ENCODE results near the gene PTPRD. TPM values are rescaled to one million over a fixed set of nuclear protein-coding genes. Genes with fewer than 3 reads are reported as not detected.

Gene PTPRD
- total RNA-seq, 3 donors from 2014 or later: 2.9 to 5.4 (median 3.6) TPM

DNA sequence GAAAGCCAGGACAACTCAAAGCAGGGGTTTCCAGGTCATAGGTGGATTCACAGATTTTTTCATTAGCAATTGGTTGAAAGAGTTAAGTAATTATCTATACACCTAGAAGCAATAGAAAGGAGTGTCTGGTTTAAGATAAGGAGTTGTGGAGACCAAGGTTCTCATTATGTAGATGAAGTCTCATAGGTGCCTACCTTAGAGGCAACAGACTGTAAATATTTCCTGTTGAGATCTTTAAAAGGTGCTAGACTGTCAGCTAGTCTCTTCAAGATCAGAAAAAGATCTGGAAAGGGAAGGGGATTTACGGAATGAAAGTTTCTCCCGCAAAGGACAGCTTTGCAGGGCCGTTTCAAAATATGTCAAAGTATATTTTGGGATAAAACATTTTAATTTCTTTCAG, 603.4 kb downstream of the PTPRD start:
- no peak overlapping the region for H3K27ac ChIP-seq
- H3K4me1 ChIP-seq: no peaks in the 10 kb centered on the region
- no peak for TF ChIP-seq CTCF (IDR thresholded peaks at IDR 0.05)
- no peak for TF ChIP-seq POLR2A (IDR thresholded peaks at IDR 0.05)
- TF ChIP-seq POLR2AphosphoS5 (IDR thresholded peaks at IDR 0.05): no peak
- no peaks in the 10 kb centered on the region for H3K36me3 ChIP-seq
- H3K4me3 ChIP-seq: no peak overlapping the region
- no peaks in the 10 kb centered on the region for H3K9me3 ChIP-seq
- DNase-seq (ENCODE audit: low spot score in 2 of 2): no peak
- H3K27me3 ChIP-seq: no peaks in the 10 kb centered on the region
- intact Hi-C loops (cut with DNase I; ENCODE audit: low total_unique reads): no loop called here

- Histone ChIP-seq H3K27me3 (no peaks in the 10 kb centered on the region), H3K27ac (no peak overlapping the region), H3K4me1 (no peaks in the 10 kb centered on the region), H3K9me3 (no peaks in the 10 kb centered on the region), H3K4me3 (no peak overlapping the region), H3K36me3 (no peaks in the 10 kb centered on the region)
- intact Hi-C loops (cut with DNase I; ENCODE audit: low total_unique reads): no loop called here
- TF ChIP-seq CTCF (IDR thresholded peaks at IDR 0.05) (no peak), POLR2AphosphoS5 (IDR thresholded peaks at IDR 0.05) (no peak), POLR2A (IDR thresholded peaks at IDR 0.05) (no peak)
- no peak for DNase-seq (ENCODE audit: low spot score in 2 of 2)
Observed at GRCh38 chr9:10008101-10008799, 604.6 kb downstream of the PTPRD start.

GRCh38 chr9:10007356-10007755, 605.4 kb downstream of the PTPRD start:
- H3K4me1 ChIP-seq: no peaks in the 10 kb centered on the region
- H3K4me3 ChIP-seq: no peak overlapping the region
- H3K36me3 ChIP-seq: no peaks in the 10 kb centered on the region
- intact Hi-C loops (cut with DNase I; ENCODE audit: low total_unique reads): no loop called here
- H3K27ac ChIP-seq: no peak overlapping the region
- H3K27me3 ChIP-seq: no peaks in the 10 kb centered on the region
- DNase-seq (ENCODE audit: low spot score in 2 of 2): no peak
- TF ChIP-seq CTCF (IDR thresholded peaks at IDR 0.05) (no peak), POLR2A (IDR thresholded peaks at IDR 0.05) (no peak)
- H3K9me3 ChIP-seq: no peaks in the 10 kb centered on the region

DNA sequence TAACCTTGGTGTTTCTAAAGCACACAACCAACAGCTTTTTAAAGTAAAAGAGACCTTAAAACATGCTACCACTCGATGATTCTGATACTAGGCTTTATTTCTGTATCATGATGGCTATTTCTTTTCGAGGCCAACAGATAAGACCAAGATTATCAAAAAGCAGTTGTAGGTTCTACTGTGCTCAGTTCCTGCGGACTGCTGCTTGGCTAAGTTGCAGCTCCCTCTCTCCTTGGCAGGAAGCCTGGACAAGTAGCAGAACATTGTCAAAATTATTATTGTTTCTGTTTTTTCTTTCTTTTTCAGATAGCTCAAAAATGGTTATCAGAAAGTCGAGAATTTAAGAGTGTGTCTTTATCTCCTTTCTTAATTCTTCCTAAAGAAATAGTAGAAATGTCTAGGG, 607.6 kb downstream of the PTPRD start:
- no peak overlapping the region for H3K4me3 ChIP-seq
- no peak for TF ChIP-seq CTCF (IDR thresholded peaks at IDR 0.05)
- TF ChIP-seq POLR2A (IDR thresholded peaks at IDR 0.05): no peak
- TF ChIP-seq POLR2AphosphoS5 (IDR thresholded peaks at IDR 0.05): no peak
- intact Hi-C loops (cut with DNase I; ENCODE audit: low total_unique reads): no loop called here
- H3K4me1 ChIP-seq: no peaks in the 10 kb centered on the region
- no peaks in the 10 kb centered on the region for H3K9me3 ChIP-seq
- no peaks in the 10 kb centered on the region for H3K27me3 ChIP-seq
- H3K36me3 ChIP-seq: no peaks in the 10 kb centered on the region
- H3K27ac ChIP-seq: no peak overlapping the region
- DNase-seq (ENCODE audit: low spot score in 2 of 2): no peak

- Histone ChIP-seq H3K27ac (no peak overlapping the region), H3K4me3 (no peak overlapping the region), H3K27me3 (no peaks in the 10 kb centered on the region), H3K36me3 (no peaks in the 10 kb centered on the region), H3K4me1 (no peaks in the 10 kb centered on the region), H3K9me3 (no peaks in the 10 kb centered on the region)
- no peak for DNase-seq (ENCODE audit: low spot score in 2 of 2)
- TF ChIP-seq CTCF (IDR thresholded peaks at IDR 0.05): no peak
- TF ChIP-seq POLR2A (IDR thresholded peaks at IDR 0.05): no peak
- TF ChIP-seq POLR2AphosphoS5 (IDR thresholded peaks at IDR 0.05): no peak
- intact Hi-C loops (cut with DNase I; ENCODE audit: low total_unique reads): no loop called here
Observed at GRCh38 chr9:10003047-10003446, 609.8 kb downstream of the PTPRD start.
